ENCODE results near the gene AP2B1. TPM values are rescaled to one million over a fixed set of nuclear protein-coding genes. Genes with fewer than 3 reads are reported as not detected.
A peak's percentile ranks its signal among the peaks of the same experiment; 100 is the strongest.

The AP2B1 gene
- total and polyA plus RNA-seq, 9 of the 15 experiments (the other 6 are each of a cell fraction or from before 2014, with no cell fraction given), result 60.1 to 287 (median 105) TPM

DNA sequence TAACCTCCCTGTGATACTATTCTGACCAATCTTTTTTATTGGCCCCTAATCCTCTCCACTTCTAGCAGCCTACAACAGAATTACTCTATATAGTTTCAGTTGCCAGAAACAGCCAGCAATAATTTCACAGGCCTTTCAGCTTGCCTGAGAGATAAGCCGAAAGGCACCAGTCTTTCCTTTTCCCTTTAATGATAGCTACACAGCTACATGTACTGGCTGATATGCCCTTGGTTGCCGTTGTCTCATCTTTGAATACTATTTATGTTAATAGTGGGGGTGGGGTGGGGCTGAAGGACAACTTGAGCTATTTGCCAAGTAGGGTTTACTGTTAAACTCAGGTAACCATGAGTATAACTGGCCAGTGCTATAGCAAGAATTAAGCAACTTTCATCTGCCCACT lies 108.5 kb downstream of the AP2B1 start:
- Histone ChIP-seq H3K27ac (ENCODE audit: extremely low read depth, low read depth, low read length) (no peak overlapping the region), H3K4me3 (no peak overlapping the region), H3K9me1 (ENCODE audit: control insufficient read depth, insufficient read depth, low read length) (no peaks in the 10 kb centered on the region), H3K4me1 (replicated peaks in 1 of 2; ENCODE audit: control insufficient read depth in 2 of 2, insufficient read depth in 2 of 2, low read length in 2 of 2) (no peaks in the 10 kb centered on the region), H3K4me2 (ENCODE audit: insufficient read depth, low read length) (no peak overlapping the region), H3K9me3 (replicated peaks; ENCODE audit: control insufficient read depth, insufficient read depth, low read depth, low read length) (no peaks in the 10 kb centered on the region), H3K9ac (ENCODE audit: insufficient read depth in 1 of 2, low read depth in 2 of 2, low read length in 2 of 2) (no peak overlapping the region), H2AFZ (ENCODE audit: low read depth, low read length) (no peak overlapping the region), H3K79me2 (ENCODE audit: control insufficient read depth, insufficient read depth, low read length) (no peaks in the 10 kb centered on the region), H3K27me3 (ENCODE audit: control insufficient read depth in 2 of 2, insufficient read depth in 2 of 2, low read length in 2 of 2) (no peaks in the 10 kb centered on the region), H3K36me3 (ENCODE audit: control insufficient read depth, insufficient read depth, low read length) (peaks cover 92% of the 10 kb centered on the region), H4K20me1 (replicated peaks; ENCODE audit: control insufficient read depth, insufficient read depth, low read length) (no peaks in the 10 kb centered on the region)
- in situ Hi-C loops (cut with MboI) (no loop called here), intact Hi-C loops (cut with micrococcal nuclease) (no loop called here)
- ATAC-seq (no peak), DNase-seq (ENCODE audit: extremely low read depth in 1 of 4, low spot score in 3 of 4) (no peak), FAIRE-seq (no peak)
- BruUV-seq (replicated peaks), result no TSS peak
- 61% methylated on average over 2 of the region's 2 CpGs for WGBS (ENCODE audit: insufficient coverage, low coverage, missing lambda C conversion rate)
- ChIA-PET POLR2A (interaction anchor here (1.2 kb wide), 1 partner anchor 9 kb away, joined by 3 read pairs; no protein-coding TSS in a partner anchor), CTCF (ENCODE audit: low intra/inter-chr PET ratio) (no interaction called here)
- no peak for TF ChIP-seq RBM39 (optimal IDR thresholded peaks at IDR 0.05; ENCODE audit: low read depth, low read length)

DNA sequence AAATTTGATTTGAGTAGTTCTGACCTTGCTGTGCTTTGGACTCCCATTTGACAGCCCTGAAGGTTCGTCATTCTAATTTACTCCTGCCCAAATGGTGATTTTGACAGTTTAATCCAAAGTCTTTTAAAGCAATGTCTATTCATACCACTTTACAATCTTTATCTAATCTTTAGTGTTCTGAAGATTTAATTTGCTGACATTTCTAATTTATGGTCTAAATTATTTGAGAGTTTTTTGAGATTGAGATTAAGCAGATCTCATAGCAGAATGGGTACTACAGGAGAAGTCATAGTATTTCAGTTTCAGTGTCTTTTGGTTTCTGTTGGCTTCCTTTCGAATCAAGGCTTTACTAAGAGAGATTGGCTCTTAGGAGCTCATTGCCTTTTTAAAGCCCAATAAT lies 111.7 kb downstream of the AP2B1 start:
- no peak for DNase-seq (ENCODE audit: extremely low read depth in 1 of 4, low spot score in 3 of 4)
- intact Hi-C loops (cut with micrococcal nuclease), result no loop called here
- Histone ChIP-seq H3K79me2 (ENCODE audit: control insufficient read depth, insufficient read depth, low read length) (peaks cover 4% of the 10 kb centered on the region; the same call in 1 of the 3 replicates), H3K27me3 (ENCODE audit: control insufficient read depth in 2 of 2, insufficient read depth in 2 of 2, low read length in 2 of 2) (no peaks in the 10 kb centered on the region), H3K9me1 (ENCODE audit: control insufficient read depth, insufficient read depth, low read length) (no peaks in the 10 kb centered on the region), H3K4me3 (no peak overlapping the region), H2AFZ (ENCODE audit: low read depth, low read length) (no peak overlapping the region), H3K9ac (ENCODE audit: insufficient read depth in 1 of 2, low read depth in 2 of 2, low read length in 2 of 2) (no peak overlapping the region), H3K4me1 (replicated peaks in 1 of 2; ENCODE audit: control insufficient read depth in 2 of 2, insufficient read depth in 2 of 2, low read length in 2 of 2) (no peaks in the 10 kb centered on the region), H4K20me1 (replicated peaks; ENCODE audit: control insufficient read depth, insufficient read depth, low read length) (no peaks in the 10 kb centered on the region), H3K27ac (ENCODE audit: extremely low read depth, low read depth, low read length) (no peak overlapping the region), H3K36me3 (ENCODE audit: control insufficient read depth, insufficient read depth, low read length) (peaks cover 81% of the 10 kb centered on the region), H3K9me3 (replicated peaks; ENCODE audit: control insufficient read depth, insufficient read depth, low read depth, low read length) (no peaks in the 10 kb centered on the region), H3K4me2 (ENCODE audit: insufficient read depth, low read length) (no peak overlapping the region)
- CTCF ChIA-PET (ENCODE audit: low intra/inter-chr PET ratio), result no interaction called here
- in situ Hi-C loops (cut with MboI), result no loop called here
- 94% methylated on average over 2 of the region's 2 CpGs for WGBS (ENCODE audit: insufficient coverage, low coverage, missing lambda C conversion rate)
- POLR2A ChIA-PET, result interaction anchor here (0.9 kb wide), 1 partner anchor 15 kb away, joined by 3 read pairs; no protein-coding TSS in a partner anchor
- no TSS peak for BruUV-seq (replicated peaks)
- no peak for FAIRE-seq
- ATAC-seq, result no peak
- TF ChIP-seq RBM14 (IDR thresholded peaks at IDR 0.05; ENCODE audit: borderline replicate concordance, insufficient read depth, low read depth, low read length) (no peak), ZNF830 (CRISPR knock-in tag; IDR thresholded peaks at IDR 0.05) (no peak), ZNF589 (CRISPR knock-in tag; IDR thresholded peaks at IDR 0.05; ENCODE audit: low read depth) (no peak), PHF8 (IDR thresholded peaks at IDR 0.05; ENCODE audit: borderline replicate concordance, low read length) (no peak), NFIC (IDR thresholded peaks at IDR 0.05) (no peak), FUS (optimal IDR thresholded peaks at IDR 0.05; ENCODE audit: low read depth, low read length) (no peak), NFRKB (IDR thresholded peaks at IDR 0.05; ENCODE audit: low read depth) (no peak), MAFG (tag; conservative IDR thresholded peaks at IDR 0.05) (0 out of 2 replicates have a peak, but pooled peaks have one; percentile 26), ZNF274 (IDR thresholded peaks at IDR 0.05; ENCODE audit: borderline replicate concordance, low read depth, low read length) (no peak), RBM39 (optimal IDR thresholded peaks at IDR 0.05; ENCODE audit: low read depth, low read length) (no peak), ZZZ3 (IDR thresholded peaks at IDR 0.05) (no peak)
- TF ChIP-seq, protein P1, sequence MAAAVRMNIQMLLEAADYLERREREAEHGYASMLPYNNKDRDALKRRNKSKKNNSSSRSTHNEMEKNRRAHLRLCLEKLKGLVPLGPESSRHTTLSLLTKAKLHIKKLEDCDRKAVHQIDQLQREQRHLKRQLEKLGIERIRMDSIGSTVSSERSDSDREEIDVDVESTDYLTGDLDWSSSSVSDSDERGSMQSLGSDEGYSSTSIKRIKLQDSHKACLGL (CRISPR knock-in tag; IDR thresholded peaks at IDR 0.05; ENCODE audit: borderline replicate concordance, poor library complexity, severe bottlenecking), result no peak
- TF ChIP-seq, protein P2, sequence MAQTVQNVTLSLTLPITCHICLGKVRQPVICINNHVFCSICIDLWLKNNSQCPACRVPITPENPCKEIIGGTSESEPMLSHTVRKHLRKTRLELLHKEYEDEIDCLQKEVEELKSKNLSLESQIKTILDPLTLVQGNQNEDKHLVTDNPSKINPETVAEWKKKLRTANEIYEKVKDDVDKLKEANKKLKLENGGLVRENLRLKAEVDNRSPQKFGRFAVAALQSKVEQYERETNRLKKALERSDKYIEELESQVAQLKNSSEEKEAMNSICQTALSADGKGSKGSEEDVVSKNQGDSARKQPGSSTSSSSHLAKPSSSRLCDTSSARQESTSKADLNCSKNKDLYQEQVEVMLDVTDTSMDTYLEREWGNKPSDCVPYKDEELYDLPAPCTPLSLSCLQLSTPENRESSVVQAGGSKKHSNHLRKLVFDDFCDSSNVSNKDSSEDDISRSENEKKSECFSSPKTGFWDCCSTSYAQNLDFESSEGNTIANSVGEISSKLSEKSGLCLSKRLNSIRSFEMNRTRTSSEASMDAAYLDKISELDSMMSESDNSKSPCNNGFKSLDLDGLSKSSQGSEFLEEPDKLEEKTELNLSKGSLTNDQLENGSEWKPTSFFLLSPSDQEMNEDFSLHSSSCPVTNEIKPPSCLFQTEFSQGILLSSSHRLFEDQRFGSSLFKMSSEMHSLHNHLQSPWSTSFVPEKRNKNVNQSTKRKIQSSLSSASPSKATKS (CRISPR knock-in tag; IDR thresholded peaks at IDR 0.05), result no peak

All from K562 (cell line).